GM12864 (cell line): ENCODE data around the gene PABPC4L.
"Not testable (repeated sequence)": the region's sequence is repeated elsewhere in the genome, so short reads cannot be mapped to it uniquely, and the experiment has no call there.

ENCODE experiments used
- DNase-seq: peaks from one replicate; pipeline ENCODE4 v3.0.0-alpha.2; 2011; ENCODE audit warnings: low read depth
- H3K4me3 ChIP-seq: 2 replicates; pipeline ENCODE4 v1.5.1; 2011; ENCODE audit warnings: mild to moderate bottlenecking, low read depth, low read length, control low read depth
- TF ChIP-seq, protein P1 (sequence below): IDR thresholded peaks from 2 replicates; pipeline ENCODE4 v1.5.1; 2011; ENCODE audit warnings: low read depth, mild to moderate bottlenecking, moderate library complexity, low read length, control low read depth, inconsistent platforms; ENCODE audit errors: missing control alignments

Gene PABPC4L

DNA sequence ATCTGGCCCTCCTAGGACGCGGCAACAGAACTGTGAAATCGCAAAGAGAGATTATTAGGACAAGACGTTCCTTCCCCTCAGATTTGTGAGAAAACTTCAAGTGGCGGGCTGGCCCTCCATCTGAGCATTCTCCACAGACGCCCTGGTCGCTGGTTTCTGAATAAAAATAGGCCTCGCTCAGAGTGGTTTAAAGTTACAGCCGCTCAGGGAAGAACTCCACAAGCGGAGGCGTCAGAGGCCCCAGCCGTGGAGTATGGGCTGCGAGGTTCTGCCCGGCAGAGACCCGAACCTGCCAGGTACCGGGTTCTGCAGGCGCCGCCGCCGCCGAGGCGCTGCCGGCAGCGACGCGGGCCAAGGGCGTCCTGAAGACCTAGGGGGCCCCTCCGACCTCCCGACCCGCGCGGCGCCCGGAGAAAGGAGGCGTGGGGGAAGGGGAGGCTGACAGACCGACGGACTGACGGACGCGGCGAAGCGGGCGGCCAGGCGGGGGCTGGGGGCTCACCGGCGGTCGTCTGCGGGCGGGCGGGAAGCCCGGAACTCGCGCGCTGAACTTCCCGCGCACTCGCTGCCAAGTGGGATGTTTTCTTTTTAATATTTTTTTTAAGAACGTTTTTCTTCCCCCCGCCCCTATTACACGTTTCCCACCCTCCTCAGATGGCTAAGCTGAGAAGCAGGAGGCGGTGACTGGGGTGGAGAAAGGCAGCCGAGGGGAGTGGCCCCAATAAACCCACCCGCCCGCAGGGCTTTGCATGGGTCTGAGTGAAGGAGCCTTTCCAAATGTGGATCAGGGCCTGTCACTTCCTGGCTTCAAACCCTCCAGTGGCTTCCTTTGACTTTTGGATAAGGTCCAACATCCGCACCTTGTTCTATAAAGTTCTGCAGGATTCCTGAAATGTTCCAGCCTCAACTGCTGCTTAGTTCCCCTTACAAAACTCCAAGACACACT lies at the start of gene PABPC4L:
PABPC4L (minus strand) TSS at position 574 of the 946 bp plus-strand sequence. CDS start 770 bp downstream, outside the sequence.
- no peak within 1 kb of the TSS for H3K4me3 ChIP-seq
- DNase-seq, result no peak
- TF ChIP-seq, protein P1, sequence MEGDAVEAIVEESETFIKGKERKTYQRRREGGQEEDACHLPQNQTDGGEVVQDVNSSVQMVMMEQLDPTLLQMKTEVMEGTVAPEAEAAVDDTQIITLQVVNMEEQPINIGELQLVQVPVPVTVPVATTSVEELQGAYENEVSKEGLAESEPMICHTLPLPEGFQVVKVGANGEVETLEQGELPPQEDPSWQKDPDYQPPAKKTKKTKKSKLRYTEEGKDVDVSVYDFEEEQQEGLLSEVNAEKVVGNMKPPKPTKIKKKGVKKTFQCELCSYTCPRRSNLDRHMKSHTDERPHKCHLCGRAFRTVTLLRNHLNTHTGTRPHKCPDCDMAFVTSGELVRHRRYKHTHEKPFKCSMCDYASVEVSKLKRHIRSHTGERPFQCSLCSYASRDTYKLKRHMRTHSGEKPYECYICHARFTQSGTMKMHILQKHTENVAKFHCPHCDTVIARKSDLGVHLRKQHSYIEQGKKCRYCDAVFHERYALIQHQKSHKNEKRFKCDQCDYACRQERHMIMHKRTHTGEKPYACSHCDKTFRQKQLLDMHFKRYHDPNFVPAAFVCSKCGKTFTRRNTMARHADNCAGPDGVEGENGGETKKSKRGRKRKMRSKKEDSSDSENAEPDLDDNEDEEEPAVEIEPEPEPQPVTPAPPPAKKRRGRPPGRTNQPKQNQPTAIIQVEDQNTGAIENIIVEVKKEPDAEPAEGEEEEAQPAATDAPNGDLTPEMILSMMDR, result no peak

DNA sequence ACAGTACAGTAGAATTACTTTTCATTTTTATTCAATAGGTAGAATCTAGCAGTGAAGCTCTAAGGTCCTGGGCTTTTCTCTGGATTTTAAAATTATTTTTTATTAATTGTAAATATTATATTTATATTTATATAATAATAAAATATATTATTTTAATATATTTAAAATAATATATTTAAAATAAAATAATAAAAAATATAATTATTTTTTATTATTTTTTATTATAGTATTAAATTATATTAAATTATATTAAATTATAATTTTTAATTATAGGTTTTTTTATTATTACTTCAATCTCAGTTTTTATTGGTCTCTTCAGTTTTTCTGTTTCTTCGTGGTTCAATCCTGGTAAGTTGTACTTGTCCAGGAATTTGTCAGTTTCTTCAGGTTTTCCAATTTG lies 49.7 kb upstream of the PABPC4L start:
- H3K4me3 ChIP-seq, result no peak overlapping the region
- TF ChIP-seq, protein P1, result no peak
- no peak for DNase-seq

DNA sequence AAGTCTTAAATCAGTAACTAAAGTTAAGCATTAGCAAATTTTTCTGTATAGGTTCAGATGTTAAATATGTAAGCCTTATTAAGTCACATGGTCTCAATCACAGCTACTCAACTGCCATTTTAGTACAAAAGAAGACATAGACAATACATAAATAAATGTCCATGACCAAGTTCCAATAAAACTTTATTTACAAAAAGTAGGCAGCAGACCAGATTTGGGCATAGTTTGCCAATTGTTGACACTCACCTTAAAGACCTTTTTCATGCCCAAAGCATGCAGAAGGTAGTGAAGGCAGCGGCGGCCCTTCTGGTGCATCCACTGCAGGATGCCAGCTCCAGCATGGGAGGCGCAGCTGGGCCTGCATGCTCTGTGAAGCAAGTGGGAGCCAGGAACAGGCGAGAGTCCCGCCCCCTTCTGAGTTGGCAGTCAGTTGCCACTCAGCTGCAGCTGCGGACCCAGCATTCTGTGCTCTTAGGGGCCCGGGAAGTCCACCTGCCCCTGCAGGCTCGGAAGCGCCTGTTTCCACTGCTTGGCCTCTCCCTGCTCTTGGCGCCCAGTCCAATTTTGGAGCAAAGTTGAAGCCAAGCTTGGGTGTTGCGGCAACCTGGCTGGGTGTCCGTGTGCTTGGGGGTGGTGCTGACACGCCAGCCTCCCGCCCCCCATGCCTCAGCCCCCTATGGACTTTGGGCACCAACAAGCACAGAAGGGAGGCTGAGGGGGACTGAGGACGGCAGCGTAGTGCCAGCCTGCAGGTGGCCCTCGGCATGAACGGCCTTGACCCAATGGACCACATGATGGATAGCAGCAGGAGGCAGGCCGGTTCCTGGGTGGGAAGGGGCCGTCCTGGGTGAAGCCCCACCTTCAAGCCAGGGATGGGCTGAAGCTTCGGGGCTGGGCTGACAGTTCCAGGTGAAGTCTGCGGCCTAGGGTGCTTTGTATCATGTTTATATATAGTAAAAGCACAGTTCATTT lies 42.4 kb upstream of the PABPC4L start:
- H3K4me3 ChIP-seq, result no peak overlapping the region
- TF ChIP-seq, protein P1, result no peak
- no peak for DNase-seq

DNA sequence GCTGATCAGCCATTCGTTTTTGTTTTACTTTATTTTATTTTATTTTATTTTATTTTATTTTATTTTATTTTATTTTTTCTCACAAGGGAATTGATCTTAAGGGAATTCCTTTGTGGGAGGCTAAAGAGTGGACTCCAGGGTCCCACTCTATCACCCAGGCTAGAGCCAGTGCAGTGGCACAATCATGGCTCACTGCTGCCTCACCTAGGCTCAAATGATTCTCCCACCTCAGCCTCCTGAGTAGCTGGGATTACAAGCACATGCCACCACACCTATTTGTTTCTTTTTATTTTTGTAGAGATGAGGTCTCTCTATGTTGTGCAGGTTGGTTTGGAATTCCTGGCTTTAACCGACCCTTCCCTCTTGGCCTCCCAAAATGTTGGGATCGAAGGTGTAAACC lies 17.5 kb upstream of the PABPC4L start:
- no peak overlapping the region for H3K4me3 ChIP-seq
- TF ChIP-seq, protein P1, result no peak
- DNase-seq, result no peak

DNA sequence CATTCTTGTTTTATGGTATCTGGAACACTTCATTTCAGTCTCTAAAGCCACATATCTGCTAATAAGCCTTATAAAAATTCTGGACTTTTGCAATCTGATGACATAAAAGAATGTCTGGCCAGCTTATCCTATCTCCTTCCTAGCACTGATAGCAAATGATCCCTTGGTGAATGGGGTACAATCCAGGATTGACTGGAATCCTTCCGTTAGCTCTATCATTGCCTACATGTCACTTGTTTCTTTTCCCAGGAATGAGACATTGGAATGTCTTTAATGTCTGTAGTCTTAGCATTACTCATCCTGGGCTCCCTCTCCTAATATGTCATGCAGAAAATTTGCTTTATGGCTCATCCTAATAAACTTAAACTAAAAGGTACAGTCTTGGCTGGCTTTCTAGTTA lies 14.8 kb upstream of the PABPC4L start:
- no peak for DNase-seq
- TF ChIP-seq, protein P1, result no peak
- H3K4me3 ChIP-seq, result no peak overlapping the region

DNA sequence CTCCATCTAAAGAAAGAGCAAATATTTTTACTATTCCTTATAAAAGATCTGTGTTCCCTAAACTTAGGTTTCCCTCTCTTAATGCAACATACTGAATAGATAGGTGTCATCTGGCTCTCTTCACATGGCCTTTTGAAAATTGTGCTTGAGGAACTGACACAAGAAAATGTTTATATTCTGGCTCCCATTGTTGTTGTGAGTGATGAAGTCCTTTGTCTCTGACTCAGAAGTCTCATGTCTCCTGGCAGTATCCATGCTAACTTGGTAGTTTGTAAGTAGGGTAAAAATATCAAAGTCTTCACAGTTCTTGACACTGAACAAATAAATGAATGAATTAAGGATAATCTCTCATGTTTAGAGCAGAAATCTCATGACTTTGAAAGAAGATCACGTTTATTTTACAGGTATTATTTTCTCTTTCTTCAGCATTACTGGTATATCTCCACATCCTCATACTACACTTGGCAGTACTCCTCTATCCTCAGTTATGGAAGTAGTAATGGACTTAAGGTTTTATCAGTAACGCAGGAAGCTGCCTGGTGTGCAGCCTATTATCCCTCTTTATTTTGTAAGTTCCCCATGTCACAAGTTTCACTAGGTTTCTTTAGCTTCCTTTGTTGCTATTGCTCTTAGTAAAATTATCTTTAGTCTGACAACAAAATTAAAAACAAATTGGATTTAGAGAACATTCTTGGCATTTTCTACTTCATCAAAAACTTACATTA lies 14.2 kb upstream of the PABPC4L start:
- DNase-seq, result no peak
- TF ChIP-seq, protein P1, result no peak
- no peak overlapping the region for H3K4me3 ChIP-seq

DNA sequence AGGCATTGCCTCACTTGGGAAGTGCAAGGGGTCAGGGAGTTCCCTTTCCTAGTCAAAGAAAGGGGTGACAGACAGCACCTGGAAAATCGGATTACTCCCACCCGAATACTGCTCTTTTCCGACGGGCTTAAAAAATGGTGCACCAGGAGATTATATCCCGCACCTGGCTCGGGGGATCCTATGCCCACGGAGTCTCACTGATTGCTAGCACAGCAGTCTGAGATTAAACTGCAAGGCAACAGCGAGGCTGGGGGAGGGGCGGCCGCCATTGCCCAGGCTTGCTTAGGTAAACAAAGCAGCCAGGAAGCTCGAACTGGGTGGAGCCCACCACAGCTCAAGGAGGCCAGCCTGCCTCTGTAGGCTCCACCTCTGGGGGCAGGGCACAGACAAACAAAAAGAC lies 6.4 kb upstream of the PABPC4L start:
- DNase-seq, result not testable (repeated sequence)

More for the DNA sequence above, 6.4 kb upstream of the PABPC4L start:
- not testable (repeated sequence) for H3K4me3 ChIP-seq
